ENCODE data around the gene TLCD3B.
"Not testable (repeated sequence)": the region's sequence is repeated elsewhere in the genome, so short reads cannot be mapped to it uniquely, and the experiment has no call there.

Gene TLCD3B

GRCh38 chr16:30025574-30025973 lies 5.5 kb downstream of the TLCD3B start:
- no peak for DNase-seq (ENCODE audit: low read depth)

GRCh38 chr16:30025156-30025555 lies 5.9 kb downstream of the TLCD3B start:
- no peak for DNase-seq (ENCODE audit: low read depth)

- no peak for DNase-seq (ENCODE audit: low read depth)
These were observed 6.6 kb downstream of the TLCD3B start for GRCh38 chr16:30024451-30024850.

GRCh38 chr16:30023586-30023985 lies 7.5 kb downstream of the TLCD3B start:
- DNase-seq (ENCODE audit: low read depth), result no peak

- DNase-seq (ENCODE audit: low read depth), result no peak
These were observed 8.2 kb downstream of the TLCD3B start, which contains the start of gene C16orf92 for GRCh38 chr16:30022887-30023286. C16orf92 (plus strand) TSS chr16:30023198; CDS start chr16:30023341, 143 bp downstream.

- DNase-seq (ENCODE audit: low read depth), result no peak
These were observed 12.3 kb downstream of the TLCD3B start for GRCh38 chr16:30018731-30019158.

- not testable (repeated sequence) for DNase-seq (ENCODE audit: low read depth)
These were observed 13.1 kb downstream of the TLCD3B start for GRCh38 chr16:30017937-30018336.

- no peak for DNase-seq (ENCODE audit: low read depth)
These were observed 13.8 kb downstream of the TLCD3B start for GRCh38 chr16:30017277-30017656.

GRCh38 chr16:30016555-30017276 lies 14.4 kb downstream of the TLCD3B start:
- DNase-seq (ENCODE audit: low read depth), result no peak

- not testable (repeated sequence) for DNase-seq (ENCODE audit: low read depth)
These were observed 15.6 kb downstream of the TLCD3B start for GRCh38 chr16:30015450-30015849.

- DNase-seq (ENCODE audit: low read depth), result not testable (repeated sequence)
These were observed 18.5 kb downstream of the TLCD3B start for GRCh38 chr16:30012598-30012997.

GRCh38 chr16:30011714-30012504 lies 19.2 kb downstream of the TLCD3B start:
- no peak for DNase-seq (ENCODE audit: low read depth)

- DNase-seq (ENCODE audit: low read depth), result no peak
These were observed 20.0 kb downstream of the TLCD3B start, which contains the start of gene DOC2A for GRCh38 chr16:30010844-30011713. DOC2A (minus strand) TSS chr16:30011027; CDS start chr16:30010222, 805 bp downstream.

GRCh38 chr16:30009990-30010843 lies 20.9 kb downstream of the TLCD3B start:
- DNase-seq (ENCODE audit: low read depth), result no peak

- DNase-seq (ENCODE audit: low read depth), result no peak
These were observed 21.8 kb downstream of the TLCD3B start for GRCh38 chr16:30009085-30009862.

GRCh38 chr16:30007378-30007895 lies 23.6 kb downstream of the TLCD3B start:
- DNase-seq (ENCODE audit: low read depth), result no peak

- DNase-seq (ENCODE audit: low read depth), result no peak
These were observed 24.3 kb downstream of the TLCD3B start for GRCh38 chr16:30006659-30007377.

GRCh38 chr16:30006095-30006473 lies 25.0 kb downstream of the TLCD3B start:
- no peak for DNase-seq (ENCODE audit: low read depth)

GRCh38 chr16:30005341-30006094 lies 25.6 kb downstream of the TLCD3B start:
- no peak for DNase-seq (ENCODE audit: low read depth)

All from activated T-helper 1 cell treated with Interleukin-2 at 50 U/mL for 16 hours (primary cell).